Iris pigment epithelial cell (primary cell): ENCODE data around the gene GPC6.

Source experiments
- DNase-seq: peaks from one replicate; pipeline ENCODE4 v3.0.0-alpha.2; 2011; ENCODE audit warnings: low read depth

The GPC6 gene

GRCh38 chr13:93505104-93505952, 278.7 kb downstream of the GPC6 start:
- peak; percentile 19 for DNase-seq

GRCh38 chr13:93511011-93511410, 284.4 kb downstream of the GPC6 start:
- no peak for DNase-seq

- DNase-seq: no peak
These were observed 288.7 kb downstream of the GPC6 start for GRCh38 chr13:93515267-93515666.

GRCh38 chr13:93517658-93518057, 291.1 kb downstream of the GPC6 start:
- DNase-seq: no peak

GRCh38 chr13:93521307-93521706, 294.7 kb downstream of the GPC6 start:
- no peak for DNase-seq

- DNase-seq: peak; percentile 22
These were observed 295.9 kb downstream of the GPC6 start for GRCh38 chr13:93522501-93522900.

GRCh38 chr13:93525087-93525486, 298.5 kb downstream of the GPC6 start:
- no peak for DNase-seq

- no peak for DNase-seq
These were observed 301.2 kb downstream of the GPC6 start for GRCh38 chr13:93527748-93528297.

- peak; percentile 28 for DNase-seq
These were observed 303.4 kb downstream of the GPC6 start for GRCh38 chr13:93529961-93530360.

GRCh38 chr13:93534181-93534700, 307.6 kb downstream of the GPC6 start:
- no peak for DNase-seq

- peak; percentile 56 for DNase-seq
These were observed 308.6 kb downstream of the GPC6 start for GRCh38 chr13:93535251-93535650.

GRCh38 chr13:93539914-93540313, 313.3 kb downstream of the GPC6 start:
- DNase-seq: no peak

- no peak for DNase-seq
These were observed 321.3 kb downstream of the GPC6 start for GRCh38 chr13:93547886-93548285.

GRCh38 chr13:93549326-93550005, 322.9 kb downstream of the GPC6 start:
- DNase-seq: no peak

GRCh38 chr13:93550236-93550635, 323.6 kb downstream of the GPC6 start:
- no peak for DNase-seq

GRCh38 chr13:93552596-93552995, 326.0 kb downstream of the GPC6 start:
- no peak for DNase-seq

GRCh38 chr13:93554514-93554913, 327.9 kb downstream of the GPC6 start:
- DNase-seq: no peak

GRCh38 chr13:93558637-93559036, 332.0 kb downstream of the GPC6 start:
- DNase-seq: peak; percentile 20

GRCh38 chr13:93559718-93560117, 333.1 kb downstream of the GPC6 start:
- DNase-seq: peak; percentile 74

- DNase-seq: no peak
These were observed 335.1 kb downstream of the GPC6 start for GRCh38 chr13:93561576-93562225.

- DNase-seq: no peak
These were observed 336.1 kb downstream of the GPC6 start for GRCh38 chr13:93562676-93563075.

- no peak for DNase-seq
These were observed 350.5 kb downstream of the GPC6 start for GRCh38 chr13:93577105-93577504.
